ENCODE data around the gene LTB. TPM values are rescaled to one million over a fixed set of nuclear protein-coding genes. Genes with fewer than 3 reads are reported as not detected.

LTB gene
- total and polyA plus RNA-seq, 2 experiments from 2014 or later = 0.61 TPM; not detected in 1

DNA sequence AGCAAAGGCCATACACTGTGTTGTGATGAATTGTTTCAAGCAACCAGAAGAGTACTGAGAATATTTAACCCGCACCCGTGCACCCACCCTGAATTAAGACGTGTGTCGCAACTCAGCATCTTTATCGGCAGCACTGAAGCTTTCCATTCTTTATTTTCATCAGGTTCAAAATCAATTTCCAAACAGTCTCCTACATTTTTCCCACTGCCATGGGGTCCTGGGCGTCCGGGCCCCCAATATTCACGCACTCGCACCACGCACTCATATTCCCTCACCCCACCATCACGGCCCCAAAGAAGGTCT, 1.8 kb downstream of the LTB start:
- Histone ChIP-seq H3K4me3 (peak overlapping the region; percentile 54), H3K36me3 (no peaks in the 10 kb centered on the region), H3K4me1 (ENCODE audit: low read depth) (peaks cover 3% of the 10 kb centered on the region), H3K27ac (no peak overlapping the region), H3K9me3 (ENCODE audit: low read depth) (no peaks in the 10 kb centered on the region), H3K27me3 (no peaks in the 10 kb centered on the region)
- TF ChIP-seq, protein P1, sequence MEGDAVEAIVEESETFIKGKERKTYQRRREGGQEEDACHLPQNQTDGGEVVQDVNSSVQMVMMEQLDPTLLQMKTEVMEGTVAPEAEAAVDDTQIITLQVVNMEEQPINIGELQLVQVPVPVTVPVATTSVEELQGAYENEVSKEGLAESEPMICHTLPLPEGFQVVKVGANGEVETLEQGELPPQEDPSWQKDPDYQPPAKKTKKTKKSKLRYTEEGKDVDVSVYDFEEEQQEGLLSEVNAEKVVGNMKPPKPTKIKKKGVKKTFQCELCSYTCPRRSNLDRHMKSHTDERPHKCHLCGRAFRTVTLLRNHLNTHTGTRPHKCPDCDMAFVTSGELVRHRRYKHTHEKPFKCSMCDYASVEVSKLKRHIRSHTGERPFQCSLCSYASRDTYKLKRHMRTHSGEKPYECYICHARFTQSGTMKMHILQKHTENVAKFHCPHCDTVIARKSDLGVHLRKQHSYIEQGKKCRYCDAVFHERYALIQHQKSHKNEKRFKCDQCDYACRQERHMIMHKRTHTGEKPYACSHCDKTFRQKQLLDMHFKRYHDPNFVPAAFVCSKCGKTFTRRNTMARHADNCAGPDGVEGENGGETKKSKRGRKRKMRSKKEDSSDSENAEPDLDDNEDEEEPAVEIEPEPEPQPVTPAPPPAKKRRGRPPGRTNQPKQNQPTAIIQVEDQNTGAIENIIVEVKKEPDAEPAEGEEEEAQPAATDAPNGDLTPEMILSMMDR (IDR thresholded peaks at IDR 0.05; ENCODE audit: low read depth, low read length) = no peak
- DNase-seq (ENCODE audit: low read depth in 1 of 2, low spot score in 1 of 2) = no peak

GRCh38 chr6:31579546-31580437, 2.4 kb downstream of the LTB start:
- no peak overlapping the region for H3K27ac ChIP-seq
- no peaks in the 10 kb centered on the region for H3K36me3 ChIP-seq
- no peaks in the 10 kb centered on the region for H3K9me3 ChIP-seq (ENCODE audit: low read depth)
- H3K4me3 ChIP-seq = no peak overlapping the region
- DNase-seq (ENCODE audit: low read depth in 1 of 2, low spot score in 1 of 2) = no peak
- H3K4me1 ChIP-seq (ENCODE audit: low read depth) = peaks cover 3% of the 10 kb centered on the region
- TF ChIP-seq, protein P1 (IDR thresholded peaks at IDR 0.05; ENCODE audit: low read depth, low read length) = no peak
- H3K27me3 ChIP-seq = no peaks in the 10 kb centered on the region

- H3K27me3 ChIP-seq = no peaks in the 10 kb centered on the region
- no peak overlapping the region for H3K4me3 ChIP-seq
- DNase-seq (ENCODE audit: low read depth in 1 of 2, low spot score in 1 of 2) = no peak
- peaks cover 3% of the 10 kb centered on the region for H3K4me1 ChIP-seq (ENCODE audit: low read depth)
- no peaks in the 10 kb centered on the region for H3K36me3 ChIP-seq
- TF ChIP-seq, protein P1 (IDR thresholded peaks at IDR 0.05; ENCODE audit: low read depth, low read length) = no peak
- no peaks in the 10 kb centered on the region for H3K9me3 ChIP-seq (ENCODE audit: low read depth)
- no peak overlapping the region for H3K27ac ChIP-seq
Observed at GRCh38 chr6:31579119-31579505, 3.1 kb downstream of the LTB start.

- TF ChIP-seq, protein P1 (IDR thresholded peaks at IDR 0.05; ENCODE audit: low read depth, low read length) = no peak
- DNase-seq (ENCODE audit: low read depth in 1 of 2, low spot score in 1 of 2) = no peak
Observed at GRCh38 chr6:31578184-31579118, 3.8 kb downstream of the LTB start.

GRCh38 chr6:31577579-31577966, 4.7 kb downstream of the LTB start:
- H3K9me3 ChIP-seq (ENCODE audit: low read depth) = no peaks in the 10 kb centered on the region
- TF ChIP-seq, protein P1 (IDR thresholded peaks at IDR 0.05; ENCODE audit: low read depth, low read length) = no peak
- H3K36me3 ChIP-seq = no peaks in the 10 kb centered on the region
- no peak overlapping the region for H3K4me3 ChIP-seq
- no peaks in the 10 kb centered on the region for H3K27me3 ChIP-seq
- no peak overlapping the region for H3K27ac ChIP-seq
- H3K4me1 ChIP-seq (ENCODE audit: low read depth) = peaks cover 3% of the 10 kb centered on the region
- DNase-seq (ENCODE audit: low read depth in 1 of 2, low spot score in 1 of 2) = no peak

More at GRCh38 chr6:31578184-31579118, 3.8 kb downstream of the LTB start:
- no peaks in the 10 kb centered on the region for H3K9me3 ChIP-seq (ENCODE audit: low read depth)
- no peak overlapping the region for H3K27ac ChIP-seq
- H3K27me3 ChIP-seq = no peaks in the 10 kb centered on the region
- peaks cover 3% of the 10 kb centered on the region for H3K4me1 ChIP-seq (ENCODE audit: low read depth)
- H3K4me3 ChIP-seq = no peak overlapping the region
- no peaks in the 10 kb centered on the region for H3K36me3 ChIP-seq
